Measurements from ENCODE around the gene ITFG2.

DNA sequence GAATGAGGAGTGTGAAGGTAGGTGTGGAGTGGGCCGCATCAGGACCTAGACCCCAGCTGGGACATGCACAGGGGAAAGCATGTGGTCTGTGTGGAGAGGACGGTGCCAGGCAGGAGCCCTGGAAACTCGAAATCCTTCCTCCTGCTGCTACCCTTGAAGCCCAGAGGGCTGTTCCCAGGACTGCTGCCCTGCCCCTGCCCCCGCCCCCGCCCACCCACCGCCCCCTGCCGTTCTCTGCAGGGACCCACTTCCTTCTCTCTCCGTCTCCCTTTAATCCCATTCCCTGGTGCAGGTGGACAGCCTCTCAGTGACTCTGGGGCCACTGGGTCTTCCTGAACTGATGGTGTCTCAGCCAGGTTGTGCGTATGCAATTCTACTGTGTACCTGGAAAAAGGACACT, 8.0 kb downstream of the ITFG2 start:
- TF ChIP-seq POLR2A (IDR thresholded peaks at IDR 0.05) (no peak), EP300 (IDR thresholded peaks at IDR 0.05) (no peak)
- TF ChIP-seq, protein P1, sequence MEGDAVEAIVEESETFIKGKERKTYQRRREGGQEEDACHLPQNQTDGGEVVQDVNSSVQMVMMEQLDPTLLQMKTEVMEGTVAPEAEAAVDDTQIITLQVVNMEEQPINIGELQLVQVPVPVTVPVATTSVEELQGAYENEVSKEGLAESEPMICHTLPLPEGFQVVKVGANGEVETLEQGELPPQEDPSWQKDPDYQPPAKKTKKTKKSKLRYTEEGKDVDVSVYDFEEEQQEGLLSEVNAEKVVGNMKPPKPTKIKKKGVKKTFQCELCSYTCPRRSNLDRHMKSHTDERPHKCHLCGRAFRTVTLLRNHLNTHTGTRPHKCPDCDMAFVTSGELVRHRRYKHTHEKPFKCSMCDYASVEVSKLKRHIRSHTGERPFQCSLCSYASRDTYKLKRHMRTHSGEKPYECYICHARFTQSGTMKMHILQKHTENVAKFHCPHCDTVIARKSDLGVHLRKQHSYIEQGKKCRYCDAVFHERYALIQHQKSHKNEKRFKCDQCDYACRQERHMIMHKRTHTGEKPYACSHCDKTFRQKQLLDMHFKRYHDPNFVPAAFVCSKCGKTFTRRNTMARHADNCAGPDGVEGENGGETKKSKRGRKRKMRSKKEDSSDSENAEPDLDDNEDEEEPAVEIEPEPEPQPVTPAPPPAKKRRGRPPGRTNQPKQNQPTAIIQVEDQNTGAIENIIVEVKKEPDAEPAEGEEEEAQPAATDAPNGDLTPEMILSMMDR (IDR thresholded peaks at IDR 0.05) = no peak

Data from ovary (tissue), 3 donors.